ENCODE data around the gene CABP7. TPM values are rescaled to one million over a fixed set of nuclear protein-coding genes. Genes with fewer than 3 reads are reported as not detected.

CABP7 gene
- total and polyA plus RNA-seq, 2 of the 13 experiments (the other 11 are each of a cell fraction or from before 2014, with no cell fraction given): 0.08 TPM; not detected in 1

DNA sequence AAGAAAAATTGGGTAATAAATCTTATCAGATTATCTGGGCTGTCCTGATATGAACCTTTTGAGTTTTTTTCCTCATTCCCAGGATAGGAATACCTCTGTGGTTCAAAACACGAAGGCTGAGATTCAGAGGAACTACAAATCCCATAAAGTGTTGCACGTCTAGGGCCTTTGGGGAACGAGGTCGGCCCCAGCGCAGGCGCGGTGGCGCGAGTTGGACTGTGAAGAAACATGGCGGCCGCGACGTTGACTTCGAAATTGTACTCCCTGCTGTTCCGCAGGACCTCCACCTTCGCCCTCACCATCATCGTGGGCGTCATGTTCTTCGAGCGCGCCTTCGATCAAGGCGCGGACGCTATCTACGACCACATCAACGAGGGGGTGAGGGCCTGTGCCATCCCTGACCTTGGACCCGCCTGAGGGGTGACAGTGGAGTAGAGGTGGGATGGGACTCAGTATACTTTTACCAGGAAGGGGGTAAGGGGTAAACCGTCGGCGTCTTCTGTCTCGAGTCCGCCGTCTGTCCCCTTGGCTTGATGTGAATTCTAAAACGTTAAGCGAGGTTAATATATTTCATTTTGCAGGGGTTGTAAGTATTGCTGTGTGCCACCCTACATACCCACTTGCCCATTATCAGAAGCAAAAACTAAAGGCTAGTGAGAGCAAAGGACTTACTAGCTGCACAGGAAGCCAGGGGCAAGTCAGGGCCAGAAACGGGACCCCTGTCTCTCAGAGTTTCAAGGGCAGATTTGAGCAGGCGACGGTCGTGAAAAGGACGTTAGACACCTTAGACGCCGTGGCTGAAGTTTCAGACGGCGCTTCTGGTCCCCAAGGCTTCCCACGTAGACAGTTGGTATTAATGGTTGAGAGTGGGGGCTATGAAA, 47.6 kb downstream of the CABP7 start, which contains the start of gene UQCR10 (continued):
- no peak for TF ChIP-seq DBP (CRISPR knock-in tag; IDR thresholded peaks at IDR 0.05; ENCODE audit: not compliant biosample characterization)
- TF ChIP-seq RARA (CRISPR knock-in tag; IDR thresholded peaks at IDR 0.05): no peak
- TF ChIP-seq NFKBIZ (CRISPR knock-in tag; IDR thresholded peaks at IDR 0.05): peak; percentile 46; the same call in 1 of the 2 replicates
- 0 out of 2 replicates have a peak, but pooled peaks have one; percentile 68 for TF ChIP-seq ZNF83 (CRISPR knock-in tag; IDR thresholded peaks at IDR 0.05; ENCODE audit: borderline replicate concordance)
- no peak for TF ChIP-seq WIZ (CRISPR knock-in tag; IDR thresholded peaks at IDR 0.05)
- TF ChIP-seq ZNF709 (CRISPR knock-in tag; IDR thresholded peaks at IDR 0.05): no peak
- TF ChIP-seq ZMYM2 (CRISPR knock-in tag; IDR thresholded peaks at IDR 0.05): no peak
- TF ChIP-seq MXI1 (IDR thresholded peaks at IDR 0.05; ENCODE audit: borderline replicate concordance, low read depth, low read length): no peak; the same call in 2 of the 3 replicates
- TF ChIP-seq, protein P1, sequence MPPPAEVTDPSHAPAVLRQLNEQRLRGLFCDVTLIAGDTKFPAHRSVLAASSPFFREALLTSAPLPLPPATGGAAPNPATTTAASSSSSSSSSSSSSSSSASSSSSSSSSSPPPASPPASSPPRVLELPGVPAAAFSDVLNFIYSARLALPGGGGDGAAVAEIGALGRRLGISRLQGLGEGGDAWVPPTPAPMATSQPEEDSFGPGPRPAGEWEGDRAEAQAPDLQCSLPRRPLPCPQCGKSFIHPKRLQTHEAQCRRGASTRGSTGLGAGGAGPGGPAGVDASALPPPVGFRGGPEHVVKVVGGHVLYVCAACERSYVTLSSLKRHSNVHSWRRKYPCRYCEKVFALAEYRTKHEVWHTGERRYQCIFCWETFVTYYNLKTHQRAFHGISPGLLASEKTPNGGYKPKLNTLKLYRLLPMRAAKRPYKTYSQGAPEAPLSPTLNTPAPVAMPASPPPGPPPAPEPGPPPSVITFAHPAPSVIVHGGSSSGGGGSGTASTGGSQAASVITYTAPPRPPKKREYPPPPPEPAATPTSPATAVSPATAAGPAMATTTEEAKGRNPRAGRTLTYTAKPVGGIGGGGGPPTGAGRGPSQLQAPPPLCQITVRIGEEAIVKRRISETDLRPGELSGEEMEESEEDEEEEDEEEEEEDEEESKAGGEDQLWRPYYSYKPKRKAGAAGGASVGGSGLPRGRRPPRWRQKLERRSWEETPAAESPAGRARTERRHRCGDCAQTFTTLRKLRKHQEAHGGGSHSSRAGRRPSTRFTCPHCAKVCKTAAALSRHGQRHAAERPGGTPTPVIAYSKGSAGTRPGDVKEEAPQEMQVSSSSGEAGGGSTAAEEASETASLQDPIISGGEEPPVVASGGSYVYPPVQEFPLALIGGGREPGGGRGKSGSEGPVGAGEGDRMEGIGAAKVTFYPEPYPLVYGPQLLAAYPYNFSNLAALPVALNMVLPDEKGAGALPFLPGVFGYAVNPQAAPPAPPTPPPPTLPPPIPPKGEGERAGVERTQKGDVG (CRISPR knock-in tag; IDR thresholded peaks at IDR 0.05; ENCODE audit: borderline replicate concordance): 0 out of 2 replicates have a peak, but pooled peaks have one; percentile 42
- peak; percentile 68; the same call in 1 of the 2 replicates for TF ChIP-seq ZNF225 (CRISPR knock-in tag; IDR thresholded peaks at IDR 0.05)
- no peak for TF ChIP-seq PATZ1 (CRISPR knock-in tag; IDR thresholded peaks at IDR 0.05)
- no peak for TF ChIP-seq PTBP1 (IDR thresholded peaks at IDR 0.05; ENCODE audit: low read depth, low read length, poor library complexity, severe bottlenecking)
- peak; percentile 73 for TF ChIP-seq RBFOX2 (IDR thresholded peaks at IDR 0.05; ENCODE audit: low read depth, low read length)
- no peak for TF ChIP-seq IKZF1 (IDR thresholded peaks at IDR 0.05)
- TF ChIP-seq HIVEP1 (CRISPR knock-in tag; IDR thresholded peaks at IDR 0.05): no peak
- no peak for TF ChIP-seq ZNF775 (CRISPR knock-in tag; IDR thresholded peaks at IDR 0.05; ENCODE audit: borderline replicate concordance)
- peak; percentile 3; the same call in 1 of the 2 replicates for TF ChIP-seq ZNF788 (CRISPR knock-in tag; IDR thresholded peaks at IDR 0.05; ENCODE audit: borderline replicate concordance)
- TF ChIP-seq, protein P2, sequence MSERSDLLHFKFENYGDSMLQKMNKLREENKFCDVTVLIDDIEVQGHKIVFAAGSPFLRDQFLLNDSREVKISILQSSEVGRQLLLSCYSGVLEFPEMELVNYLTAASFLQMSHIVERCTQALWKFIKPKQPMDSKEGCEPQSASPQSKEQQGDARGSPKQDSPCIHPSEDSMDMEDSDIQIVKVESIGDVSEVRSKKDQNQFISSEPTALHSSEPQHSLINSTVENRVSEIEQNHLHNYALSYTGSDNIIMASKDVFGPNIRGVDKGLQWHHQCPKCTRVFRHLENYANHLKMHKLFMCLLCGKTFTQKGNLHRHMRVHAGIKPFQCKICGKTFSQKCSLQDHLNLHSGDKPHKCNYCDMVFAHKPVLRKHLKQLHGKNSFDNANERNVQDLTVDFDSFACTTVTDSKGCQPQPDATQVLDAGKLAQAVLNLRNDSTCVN (CRISPR knock-in tag; IDR thresholded peaks at IDR 0.05; ENCODE audit: borderline replicate concordance): no peak
- TF ChIP-seq GABPA (IDR thresholded peaks at IDR 0.05; ENCODE audit: low read depth, low read length): no peak
- no peak; the same call in 1 of the 2 replicates for TF ChIP-seq GABPA (CRISPR knock-in tag; IDR thresholded peaks at IDR 0.05; ENCODE audit: low read depth)
- peak; percentile 45; the same call in 1 of the 2 replicates for TF ChIP-seq ZBTB14 (CRISPR knock-in tag; IDR thresholded peaks at IDR 0.05)
